Measurements from ENCODE around the gene FBLN7. TPM values are rescaled to one million over a fixed set of nuclear protein-coding genes. Genes with fewer than 3 reads are reported as not detected.
A peak's percentile ranks its signal among the peaks of the same experiment; 100 is the strongest.
"Not testable (repeated sequence)": the region's sequence is repeated elsewhere in the genome, so short reads cannot be mapped to it uniquely, and the experiment has no call there.

FBLN7 gene, protein sequence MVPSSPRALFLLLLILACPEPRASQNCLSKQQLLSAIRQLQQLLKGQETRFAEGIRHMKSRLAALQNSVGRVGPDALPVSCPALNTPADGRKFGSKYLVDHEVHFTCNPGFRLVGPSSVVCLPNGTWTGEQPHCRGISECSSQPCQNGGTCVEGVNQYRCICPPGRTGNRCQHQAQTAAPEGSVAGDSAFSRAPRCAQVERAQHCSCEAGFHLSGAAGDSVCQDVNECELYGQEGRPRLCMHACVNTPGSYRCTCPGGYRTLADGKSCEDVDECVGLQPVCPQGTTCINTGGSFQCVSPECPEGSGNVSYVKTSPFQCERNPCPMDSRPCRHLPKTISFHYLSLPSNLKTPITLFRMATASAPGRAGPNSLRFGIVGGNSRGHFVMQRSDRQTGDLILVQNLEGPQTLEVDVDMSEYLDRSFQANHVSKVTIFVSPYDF
- total RNA-seq, result 1 to 10 TPM in 1 of 2 donors, under 1 TPM in 1; 0.70 to 1.5 TPM
- long read RNA-seq, result 0 reads

DNA sequence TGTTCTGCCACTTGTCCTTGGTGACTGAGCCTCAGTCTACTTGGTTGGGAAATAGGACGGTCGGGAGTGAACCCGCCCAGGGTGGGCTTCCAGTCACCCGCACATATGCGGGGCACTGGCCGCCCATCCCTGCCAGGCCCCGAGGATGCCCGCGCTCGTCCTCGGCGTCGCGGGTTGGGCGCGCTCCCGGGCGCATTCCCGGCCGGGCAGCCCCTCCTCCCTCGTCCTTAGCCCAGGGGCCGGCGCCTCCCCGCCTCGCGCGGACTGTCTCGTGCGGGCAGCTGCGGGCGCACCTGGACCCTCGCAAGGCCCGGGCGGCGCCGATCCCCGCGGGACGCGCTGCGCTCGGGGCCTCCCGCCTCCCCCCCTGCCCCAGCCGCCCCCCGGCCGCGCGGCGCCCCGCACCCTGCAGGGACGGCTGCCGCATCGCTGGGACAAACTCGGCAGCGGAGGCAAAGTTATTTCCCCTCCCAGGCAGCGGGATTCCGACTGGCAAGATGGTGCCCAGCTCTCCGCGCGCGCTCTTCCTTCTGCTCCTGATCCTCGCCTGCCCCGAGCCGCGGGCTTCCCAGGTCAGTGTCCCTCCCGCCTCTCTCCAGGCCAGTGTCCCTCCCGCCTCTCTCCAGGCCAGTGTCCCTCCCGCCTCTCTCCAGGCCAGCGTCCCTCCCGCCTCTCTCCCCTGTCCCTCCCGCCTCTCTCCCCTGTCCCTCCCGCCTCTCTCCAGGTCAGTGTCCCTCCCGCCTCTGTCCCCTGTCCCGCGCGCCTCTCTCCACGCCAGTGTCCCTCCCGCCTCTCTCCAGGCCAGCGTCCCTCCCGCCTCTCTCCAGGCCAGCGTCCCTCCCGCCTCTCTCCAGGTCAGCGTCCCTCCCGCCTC is at the start of gene FBLN7:
TSS of gene FBLN7 (plus strand) at position 227 of the 874 bp plus-strand sequence. CDS start at position 498, 271 bp downstream.
- DNase-seq (no peak), ATAC-seq (peak; percentile 42)

DNA sequence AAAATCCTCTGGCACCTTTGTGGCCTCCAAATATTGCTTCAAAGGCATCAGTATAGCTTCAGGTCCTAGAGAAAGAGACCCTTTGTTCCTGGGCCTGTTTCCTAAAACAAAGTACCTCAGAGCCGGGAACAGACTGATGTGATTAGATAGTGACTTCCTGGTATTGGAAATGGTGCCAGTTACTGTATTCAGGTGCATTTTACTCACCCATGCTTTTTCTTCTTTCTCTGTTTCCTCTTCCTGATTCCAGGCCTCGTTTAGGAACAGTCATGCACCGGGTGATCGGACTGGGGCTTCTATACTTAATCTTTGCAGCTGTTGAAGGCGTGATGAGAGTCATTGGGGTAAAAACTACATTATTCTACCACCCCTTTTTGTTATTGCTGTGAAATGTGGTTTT is 48.8 kb upstream of the FBLN7 start:
- DNase-seq (no peak), ATAC-seq (no peak)
- intact Hi-C loops (cut with DNase I, micrococcal nuclease), result no loop called here

More for the DNA sequence above, at the start of gene FBLN7:
- intact Hi-C loops (cut with DNase I, micrococcal nuclease), result no loop called here

DNA sequence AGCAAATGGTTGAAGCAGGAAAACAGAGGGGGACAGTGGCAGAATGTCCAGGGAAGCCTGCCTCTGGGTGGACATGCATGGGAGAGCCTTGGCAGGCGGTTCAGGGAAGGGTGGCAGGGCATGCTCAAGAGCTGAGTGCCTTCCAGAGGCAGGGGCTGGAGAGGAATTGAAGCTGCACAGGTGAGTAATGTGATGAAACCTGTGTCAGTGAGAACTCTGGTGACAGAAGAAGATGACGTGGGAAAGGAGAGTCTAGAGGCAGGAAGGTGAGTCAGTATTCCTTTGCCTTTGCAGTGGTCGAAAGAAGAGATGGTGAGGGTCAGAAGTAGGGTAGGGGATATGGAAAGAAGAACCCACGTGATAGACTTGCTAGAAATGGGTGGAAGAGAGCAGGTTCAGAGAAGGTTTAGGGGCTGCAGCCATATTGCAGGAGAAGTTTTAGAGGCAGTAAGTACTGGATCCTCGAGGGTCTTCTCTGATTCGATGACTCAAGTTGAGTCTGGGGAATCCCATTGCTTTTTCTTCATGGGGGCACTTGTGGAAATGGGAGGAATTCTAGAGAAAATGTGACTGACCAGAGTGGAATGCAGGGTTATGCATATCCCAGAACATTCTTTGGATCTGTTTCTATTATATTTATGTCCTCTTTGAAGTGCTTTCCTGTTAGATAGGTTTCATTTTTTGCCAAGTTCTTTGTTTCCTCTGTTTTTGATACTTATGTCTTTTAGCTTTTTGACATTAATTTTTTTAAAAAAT is 45.7 kb upstream of the FBLN7 start:
- DNase-seq (no peak), ATAC-seq (no peak)
- intact Hi-C loops (cut with DNase I, micrococcal nuclease), result no loop called here

DNA sequence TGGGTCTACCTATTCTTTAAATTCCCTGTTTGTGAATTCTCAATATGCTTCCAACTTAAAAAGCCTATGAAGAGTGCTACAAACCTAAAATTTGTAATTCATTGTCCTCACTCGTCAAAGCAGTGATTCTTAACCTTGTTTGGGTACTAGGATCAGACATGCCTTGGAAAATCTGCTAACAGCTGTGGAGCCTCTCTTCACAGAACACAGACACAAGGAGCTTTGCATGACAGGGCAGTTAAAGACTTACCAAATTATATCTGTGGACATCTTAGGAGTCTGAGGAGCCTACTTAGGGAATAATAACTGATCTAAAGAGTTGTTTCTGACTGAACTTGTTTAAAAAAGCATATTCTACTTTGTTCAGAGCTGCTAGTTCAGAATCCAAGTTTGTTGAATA is 45.0 kb upstream of the FBLN7 start:
- intact Hi-C loops (cut with DNase I, micrococcal nuclease), result no loop called here
- ATAC-seq, result no peak
- no peak for DNase-seq

DNA sequence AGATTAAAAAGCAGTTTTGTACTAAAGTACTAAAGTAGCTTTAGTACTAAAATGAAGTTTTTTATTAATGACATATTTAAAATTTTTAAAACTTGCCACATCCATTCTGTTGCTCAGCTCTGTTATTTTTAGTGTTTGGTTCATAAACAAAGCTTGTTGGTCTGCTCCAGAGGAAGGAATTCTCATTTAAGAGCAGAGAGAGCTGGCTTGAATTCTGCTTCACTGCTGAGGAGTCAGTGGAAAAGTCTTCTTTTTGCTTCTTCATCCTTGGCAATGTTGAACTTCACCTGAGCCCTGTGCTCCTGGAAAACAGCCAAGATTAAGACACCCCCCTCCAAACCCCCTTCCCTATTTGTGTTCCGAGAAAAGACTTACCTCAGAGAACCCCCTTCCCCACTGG is 42.5 kb upstream of the FBLN7 start:
- DNase-seq, result no peak
- intact Hi-C loops (cut with DNase I, micrococcal nuclease), result no loop called here
- ATAC-seq, result no peak

DNA sequence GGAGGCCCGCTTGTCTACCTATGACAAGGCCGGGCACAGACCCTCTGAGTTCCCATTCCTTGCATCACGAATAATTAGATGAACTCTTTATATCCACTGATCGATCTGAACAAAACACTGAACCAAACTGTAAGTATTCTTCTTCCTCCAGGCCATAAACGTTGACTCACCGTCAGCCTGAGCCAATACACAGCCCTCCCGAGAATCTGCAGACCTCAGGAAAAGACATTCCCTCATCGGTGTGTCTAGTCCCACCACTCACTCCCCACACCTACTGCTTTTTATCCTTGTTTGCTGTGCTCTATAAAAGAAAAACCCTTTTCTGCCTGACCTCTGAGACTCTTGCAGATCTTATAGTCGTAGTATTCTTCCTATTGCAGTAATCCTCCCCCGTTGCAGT is 42.1 kb upstream of the FBLN7 start:
- ATAC-seq, result no peak
- no peak for DNase-seq
- intact Hi-C loops (cut with DNase I, micrococcal nuclease), result no loop called here

DNA sequence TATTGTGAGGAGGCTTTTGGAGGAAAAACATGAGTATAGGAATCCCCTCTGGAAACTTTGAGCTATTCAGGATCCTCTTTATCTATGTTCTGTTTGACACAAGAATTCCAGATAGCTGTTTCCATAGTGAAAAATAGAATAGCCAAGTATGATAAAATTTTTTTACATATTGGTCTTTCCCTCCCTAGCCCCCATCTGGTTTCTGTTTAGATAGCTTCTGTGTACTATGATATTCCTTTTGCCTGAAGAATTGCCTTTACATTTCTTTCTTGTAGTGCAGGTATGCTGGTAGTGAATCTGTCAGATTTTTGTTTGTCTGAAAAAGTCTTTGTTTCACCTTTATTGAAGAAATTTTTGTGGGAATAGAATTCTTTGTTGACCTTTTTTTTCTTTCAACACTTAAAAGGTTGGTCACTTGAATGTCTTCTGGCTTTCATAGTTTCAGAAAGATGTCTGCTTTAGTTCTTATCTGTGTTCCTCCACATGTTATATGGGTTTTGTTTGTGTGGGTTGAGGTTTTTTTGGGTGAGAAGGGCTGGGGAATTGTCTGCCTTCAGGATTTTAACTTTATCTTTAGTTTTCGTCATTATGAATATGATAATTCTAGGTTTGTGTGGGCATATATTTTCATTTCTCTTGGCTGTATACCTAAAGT is 29.9 kb upstream of the FBLN7 start:
- DNase-seq (no peak), ATAC-seq (no peak)
- intact Hi-C loops (cut with DNase I, micrococcal nuclease), result no loop called here

DNA sequence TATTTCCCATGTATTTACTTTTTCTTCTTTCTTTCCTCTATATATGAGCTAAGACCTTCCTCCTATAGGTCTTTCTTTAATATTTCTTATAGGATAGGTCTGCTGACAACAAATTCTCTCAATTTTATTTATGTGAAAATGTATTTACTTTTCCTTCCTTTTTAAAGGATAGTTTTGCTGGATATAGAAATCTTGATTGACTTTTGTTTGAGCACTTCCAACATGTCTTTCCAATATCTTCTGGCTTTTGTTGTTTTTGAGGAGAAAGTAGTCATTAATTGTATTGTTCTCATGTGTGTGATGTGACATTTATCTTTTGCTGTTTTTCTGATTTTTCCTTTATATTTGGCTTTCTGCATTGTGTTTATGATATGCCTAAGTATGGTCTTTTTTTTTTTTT is 28.9 kb upstream of the FBLN7 start:
- ATAC-seq (no peak), DNase-seq (no peak)
- intact Hi-C loops (cut with DNase I, micrococcal nuclease), result no loop called here

DNA sequence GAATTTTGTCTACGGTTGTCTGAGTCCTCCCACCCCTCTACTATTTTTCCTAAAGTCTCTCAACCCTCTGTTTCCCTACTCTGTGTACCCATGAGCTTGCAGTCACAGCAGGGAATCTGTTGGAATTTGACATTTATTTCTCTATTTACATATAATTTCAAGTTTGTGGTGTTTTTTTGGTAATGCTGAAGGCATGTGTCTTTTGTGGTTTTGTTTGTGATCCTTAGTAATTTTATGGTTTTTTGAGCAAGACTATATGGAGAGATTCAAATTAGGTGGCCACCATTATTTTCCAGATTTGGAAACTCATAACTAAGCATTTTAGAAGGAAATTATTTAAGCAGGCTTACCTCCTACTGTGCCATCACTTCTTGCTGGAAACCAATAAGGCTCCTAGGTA is 27.2 kb upstream of the FBLN7 start:
- intact Hi-C loops (cut with DNase I, micrococcal nuclease), result no loop called here
- ATAC-seq (no peak), DNase-seq (no peak)

DNA sequence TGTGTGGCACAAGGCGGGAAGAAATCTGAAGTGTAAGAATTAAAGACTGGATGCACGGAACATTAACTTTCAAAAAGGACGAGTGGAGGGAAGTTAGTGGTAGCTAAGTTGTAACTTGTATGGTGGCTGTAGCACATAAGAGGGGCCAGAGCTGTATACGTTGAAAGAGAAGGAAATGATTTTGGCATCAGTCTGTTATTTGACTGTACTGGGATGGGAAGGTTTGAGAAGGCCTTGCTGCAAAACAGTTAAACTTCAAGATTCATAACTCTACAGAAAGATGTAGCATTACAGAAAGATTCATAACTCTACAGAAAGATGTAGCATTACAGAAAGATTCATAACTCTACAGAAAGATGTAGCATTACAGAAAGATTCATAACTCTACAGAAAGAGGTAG is 24.8 kb upstream of the FBLN7 start:
- ATAC-seq; DNase-seq; intact Hi-C loops (cut with DNase I, micrococcal nuclease): not testable (repeated sequence)

DNA sequence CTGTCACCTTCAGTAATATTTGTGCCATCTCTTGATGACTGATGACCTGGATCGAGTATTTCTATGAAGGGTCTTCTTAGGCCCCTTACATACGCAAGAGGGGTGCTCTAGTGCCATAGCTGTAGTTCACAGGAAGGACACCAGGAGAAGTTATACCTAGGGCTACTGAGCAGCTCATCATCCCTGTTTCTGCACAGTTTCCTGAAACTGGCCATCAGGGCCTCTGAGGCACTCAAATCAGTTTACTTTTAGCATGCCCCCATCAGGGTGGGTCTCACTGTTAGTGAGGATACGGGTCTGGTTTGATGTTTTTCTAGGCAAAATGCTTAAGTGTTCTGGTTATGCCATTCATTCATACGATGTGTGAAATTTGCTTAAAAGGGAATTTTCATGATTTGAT is 20.0 kb upstream of the FBLN7 start:
- ATAC-seq, result no peak
- intact Hi-C loops (cut with DNase I, micrococcal nuclease), result no loop called here
- DNase-seq, result no peak

DNA sequence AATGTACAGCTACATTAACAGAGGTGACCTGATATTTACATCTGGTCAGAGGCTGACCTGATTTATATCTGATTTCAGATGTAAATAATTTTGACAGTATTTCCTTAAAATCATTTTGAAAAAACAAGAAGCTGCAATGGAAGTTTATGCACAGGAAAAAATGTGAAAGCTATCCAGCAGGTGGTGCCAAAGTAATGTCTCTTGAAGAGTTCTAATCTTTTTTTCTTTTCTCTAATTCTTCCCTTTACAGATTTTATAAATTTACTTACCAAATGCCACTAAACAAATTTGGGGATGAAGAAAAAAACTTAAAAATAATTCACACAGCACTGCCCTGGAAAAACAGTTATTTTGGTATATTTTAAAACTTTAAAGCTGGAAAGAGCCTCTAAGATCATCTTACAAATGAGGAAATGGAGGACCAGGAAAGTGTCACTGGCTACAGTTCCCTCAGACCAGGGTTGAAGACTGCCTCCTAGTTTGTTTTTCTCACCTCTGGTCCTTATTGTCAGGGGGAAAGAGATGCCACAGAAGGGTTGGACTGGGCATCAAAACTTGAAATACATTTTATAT is 16.4 kb upstream of the FBLN7 start:
- intact Hi-C loops (cut with DNase I, micrococcal nuclease), result no loop called here
- peak in 1 of 2 donors; percentile 15 for DNase-seq
- ATAC-seq, result peak; percentile 34

DNA sequence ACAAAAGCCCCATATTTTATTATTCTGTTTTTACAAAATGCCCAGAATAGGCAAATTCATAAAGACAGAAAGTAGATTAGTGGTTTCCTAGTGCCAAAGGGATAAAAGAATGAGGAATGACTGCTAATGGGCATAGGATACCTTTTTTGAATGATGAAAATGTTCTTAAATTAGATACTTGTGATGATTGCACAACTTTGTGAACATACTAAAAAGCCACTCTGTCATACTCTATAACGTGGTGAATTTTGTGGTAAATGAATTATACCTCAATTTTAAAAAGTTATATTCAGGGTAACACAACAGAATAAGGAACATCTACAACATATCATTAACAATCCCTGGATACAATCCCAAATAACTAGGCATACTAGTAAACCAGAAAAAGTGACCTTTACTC is 9.1 kb upstream of the FBLN7 start:
- ATAC-seq (no peak), DNase-seq (no peak)
- intact Hi-C loops (cut with DNase I, micrococcal nuclease), result no loop called here

DNA sequence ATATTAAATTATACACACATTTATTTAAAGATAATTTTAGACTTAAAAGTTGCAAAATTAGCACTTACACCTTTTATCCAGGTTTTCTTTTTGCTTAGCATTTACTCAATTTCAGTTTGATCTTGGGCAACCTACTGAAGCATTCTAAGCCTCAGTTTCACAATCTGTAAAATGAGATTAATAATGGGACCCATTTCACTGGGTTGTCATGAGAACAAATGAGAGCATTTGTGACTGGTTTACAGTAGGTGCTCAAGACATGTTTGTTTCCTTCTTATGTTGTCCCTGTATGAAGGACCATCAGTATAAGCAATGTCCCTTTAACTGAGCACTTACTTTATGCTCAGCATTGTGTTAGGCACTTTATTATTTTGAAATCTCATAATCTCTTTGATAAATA is 4.8 kb upstream of the FBLN7 start:
- DNase-seq (no peak), ATAC-seq (no peak)
- intact Hi-C loops (cut with DNase I, micrococcal nuclease), result no loop called here

DNA sequence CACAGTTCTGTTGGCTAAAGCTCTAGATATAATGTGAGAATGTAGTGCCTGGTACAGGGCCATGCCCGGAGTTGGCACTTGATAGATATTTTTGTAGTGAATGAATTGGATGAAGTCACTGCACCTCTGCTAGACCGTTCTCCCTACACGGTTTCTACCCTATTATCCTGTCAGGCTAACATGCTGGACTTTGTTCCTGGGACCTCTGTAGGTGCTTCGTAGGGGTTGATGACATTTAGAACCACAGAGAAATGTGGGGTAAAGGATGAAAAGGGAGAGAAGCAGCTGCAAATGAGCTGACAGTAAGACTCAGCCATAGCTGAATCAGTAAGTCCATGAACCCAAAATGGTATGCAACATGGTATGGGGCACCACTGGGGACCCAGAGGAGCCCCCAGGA is 4.1 kb upstream of the FBLN7 start:
- ATAC-seq, result no peak
- intact Hi-C loops (cut with DNase I, micrococcal nuclease), result no loop called here
- no peak for DNase-seq

DNA sequence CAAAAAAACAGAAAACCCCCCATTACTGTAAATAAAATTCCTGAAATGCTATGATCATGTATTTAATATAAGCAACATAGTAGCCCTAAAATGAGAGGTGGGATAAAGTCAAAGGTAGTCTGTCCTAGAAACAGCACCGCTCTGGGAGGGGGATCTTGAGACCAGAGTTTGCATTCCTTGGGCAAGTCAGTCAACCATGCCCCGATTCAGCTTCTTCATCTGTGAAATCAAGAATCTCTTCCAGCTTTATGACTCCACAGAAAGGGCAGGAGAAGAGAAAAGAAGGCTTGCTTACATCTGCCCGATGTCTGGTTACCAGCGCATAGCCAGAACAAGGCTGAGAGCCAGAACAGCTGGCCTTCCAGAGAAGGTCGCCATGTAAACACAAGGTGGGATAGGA is 2.1 kb upstream of the FBLN7 start:
- intact Hi-C loops (cut with DNase I, micrococcal nuclease), result no loop called here
- DNase-seq, result no peak
- no peak for ATAC-seq

DNA sequence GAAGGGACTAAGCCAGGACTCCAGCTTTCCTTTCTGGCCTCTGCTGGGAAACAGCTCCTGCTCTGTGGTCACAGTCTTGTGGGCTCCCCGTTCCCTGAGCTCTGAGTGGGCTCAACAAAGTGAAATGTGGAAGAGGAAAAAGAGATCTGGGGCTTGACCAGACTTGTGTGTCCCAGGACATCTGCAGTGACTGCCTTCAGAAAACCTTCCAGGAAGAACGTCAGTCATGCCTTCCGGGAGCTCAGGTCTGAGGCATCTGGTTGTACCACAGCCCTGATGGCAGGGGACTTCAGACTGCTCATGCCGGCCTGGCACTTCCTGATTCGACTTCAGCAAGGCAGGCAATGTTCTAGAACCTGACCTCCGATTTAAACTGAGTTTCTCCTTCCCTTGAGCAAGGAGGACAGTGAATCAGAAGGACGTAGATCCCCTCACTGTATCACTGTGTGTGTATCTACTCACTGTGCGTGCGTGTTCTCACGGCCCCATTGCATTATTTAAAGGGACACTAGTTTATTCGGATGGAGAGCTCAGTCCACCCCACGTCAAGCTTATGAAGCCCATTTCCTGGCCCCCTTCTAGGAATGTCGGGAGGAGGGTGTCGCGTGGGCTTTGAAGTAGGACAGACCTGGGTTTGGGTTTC is 548 bp upstream of the FBLN7 start:
- ATAC-seq, result peak; percentile 83
- DNase-seq, result peak in 1 of 2 donors; percentile 27
- intact Hi-C loops (cut with DNase I, micrococcal nuclease), result no loop called here

DNA sequence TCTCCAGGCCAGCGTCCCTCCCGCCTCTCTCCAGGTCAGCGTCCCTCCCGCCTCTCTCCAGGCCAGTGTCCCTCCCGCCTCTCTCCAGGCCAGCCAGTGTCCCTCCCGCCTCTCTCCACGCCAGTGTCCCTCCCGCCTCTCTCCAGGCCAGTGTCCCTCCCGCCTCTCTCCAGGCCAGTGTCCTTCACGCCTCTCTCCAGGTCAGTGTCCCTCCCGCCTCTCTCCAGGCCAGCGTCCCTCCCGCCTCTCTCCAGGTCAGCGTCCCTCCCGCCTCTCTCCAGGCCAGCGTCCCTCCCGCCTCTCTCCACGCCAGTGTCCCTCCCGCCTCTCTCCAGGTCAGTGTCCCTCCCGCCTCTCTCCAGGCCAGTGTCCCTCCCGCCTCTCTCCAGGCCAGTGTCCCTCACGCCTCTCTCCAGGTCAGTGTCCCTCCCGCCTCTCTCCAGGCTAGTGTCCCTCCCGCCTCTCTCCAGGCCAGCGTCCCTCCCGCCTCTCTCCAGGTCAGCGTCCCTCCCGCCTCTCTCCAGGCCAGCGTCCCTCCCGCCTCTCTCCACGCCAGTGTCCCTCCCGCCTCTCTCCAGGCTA is 939 bp downstream of the FBLN7 start:
- ATAC-seq; intact Hi-C loops (cut with DNase I, micrococcal nuclease); DNase-seq: not testable (repeated sequence)
